ENCODE data around the gene DBNL. TPM values are rescaled to one million over a fixed set of nuclear protein-coding genes. Genes with fewer than 3 reads are reported as not detected.

The DBNL gene
- total and polyA plus RNA-seq, 8 donors: 22.1 to 53.7 (median 34.7) TPM

GRCh38 chr7:44107961-44108767 is 63.7 kb downstream of the DBNL start:
- WGBS, 2 donors: 81 to 86% methylated on average over 19 to 21 of the region's 21 CpGs
- DNase-seq (peak in 1 of 6 donors; percentile 54), ATAC-seq (no peak), FAIRE-seq (no peak)
- H3K4me3 ChIP-seq: no peak overlapping the region
- H3K36me3 ChIP-seq: no peaks in the 10 kb centered on the region
- no peaks in the 10 kb centered on the region for H3K4me1 ChIP-seq
- TF ChIP-seq, protein P1, sequence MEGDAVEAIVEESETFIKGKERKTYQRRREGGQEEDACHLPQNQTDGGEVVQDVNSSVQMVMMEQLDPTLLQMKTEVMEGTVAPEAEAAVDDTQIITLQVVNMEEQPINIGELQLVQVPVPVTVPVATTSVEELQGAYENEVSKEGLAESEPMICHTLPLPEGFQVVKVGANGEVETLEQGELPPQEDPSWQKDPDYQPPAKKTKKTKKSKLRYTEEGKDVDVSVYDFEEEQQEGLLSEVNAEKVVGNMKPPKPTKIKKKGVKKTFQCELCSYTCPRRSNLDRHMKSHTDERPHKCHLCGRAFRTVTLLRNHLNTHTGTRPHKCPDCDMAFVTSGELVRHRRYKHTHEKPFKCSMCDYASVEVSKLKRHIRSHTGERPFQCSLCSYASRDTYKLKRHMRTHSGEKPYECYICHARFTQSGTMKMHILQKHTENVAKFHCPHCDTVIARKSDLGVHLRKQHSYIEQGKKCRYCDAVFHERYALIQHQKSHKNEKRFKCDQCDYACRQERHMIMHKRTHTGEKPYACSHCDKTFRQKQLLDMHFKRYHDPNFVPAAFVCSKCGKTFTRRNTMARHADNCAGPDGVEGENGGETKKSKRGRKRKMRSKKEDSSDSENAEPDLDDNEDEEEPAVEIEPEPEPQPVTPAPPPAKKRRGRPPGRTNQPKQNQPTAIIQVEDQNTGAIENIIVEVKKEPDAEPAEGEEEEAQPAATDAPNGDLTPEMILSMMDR (IDR thresholded peaks at IDR 0.05): no peak
- H3K27ac ChIP-seq: no peak overlapping the region
- H3K9me3 ChIP-seq: no peaks in the 10 kb centered on the region
- H3K27me3 ChIP-seq: no peaks in the 10 kb centered on the region
- intact Hi-C loops (cut with DNase I): no loop called here

DNA sequence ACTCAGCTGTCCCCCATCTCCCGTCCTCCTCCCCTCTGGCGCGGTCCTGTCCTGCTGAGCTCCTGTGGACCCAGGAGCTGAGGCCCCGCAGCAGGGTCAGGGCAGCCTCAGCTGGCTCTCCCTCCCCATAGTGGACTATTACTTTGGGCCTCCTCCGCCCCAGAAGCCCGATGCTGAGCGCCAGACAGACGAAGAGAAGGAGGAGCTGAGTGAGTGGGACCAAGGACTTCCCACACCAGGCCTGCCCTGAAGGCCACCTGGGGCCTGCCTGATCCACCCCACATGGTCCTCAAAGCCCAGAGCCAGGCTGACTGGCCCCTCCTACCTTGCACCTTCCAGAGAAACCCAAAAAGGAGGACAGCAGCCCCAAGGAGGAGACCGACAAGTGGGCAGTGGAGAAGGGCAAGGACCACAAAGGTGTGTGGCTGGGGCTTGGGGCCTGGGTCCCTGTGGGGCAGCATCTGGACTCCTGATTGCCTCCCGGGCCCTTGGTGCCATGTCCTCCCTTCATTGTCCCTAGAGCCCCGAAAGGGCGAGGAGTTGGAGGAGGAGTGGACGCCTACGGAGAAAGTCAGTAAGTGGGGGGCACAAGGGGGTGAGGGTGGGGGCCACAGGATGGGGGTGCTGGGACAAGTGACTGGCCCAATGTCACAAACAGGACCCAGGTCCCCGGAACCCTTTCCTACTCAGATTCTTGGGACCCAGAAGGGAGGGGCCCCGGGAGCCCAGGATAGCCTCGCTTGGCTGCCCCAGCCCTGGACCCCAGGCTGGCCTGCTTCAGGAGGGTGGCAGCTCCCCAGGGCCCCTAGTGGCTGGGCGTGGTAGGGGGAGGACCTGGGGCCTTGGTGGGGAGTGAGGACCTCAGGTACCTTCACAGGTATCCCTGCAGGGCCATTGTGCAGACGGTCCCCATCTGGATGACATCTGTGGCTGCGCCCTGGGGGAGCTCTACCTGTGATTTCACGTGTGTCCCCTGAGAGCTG is 64.6 kb downstream of the DBNL start:
- Histone ChIP-seq H3K36me3 (no peaks in the 10 kb centered on the region), H3K4me1 (no peaks in the 10 kb centered on the region)

GRCh38 chr7:44109991-44110390 is 65.5 kb downstream of the DBNL start:
- DNase-seq: no peak
- Histone ChIP-seq H3K9me3 (no peaks in the 10 kb centered on the region), H3K36me3 (no peaks in the 10 kb centered on the region), H3K4me1 (no peaks in the 10 kb centered on the region), H3K4me3 (no peak overlapping the region), H3K27me3 (no peaks in the 10 kb centered on the region), H3K27ac (no peak overlapping the region)
- no peak for ATAC-seq
- TF ChIP-seq, protein P1 (IDR thresholded peaks at IDR 0.05): no peak
- intact Hi-C loops (cut with DNase I): no loop called here
- WGBS, 2 donors: 85 to 94% methylated on average over 17 to 18 of the region's 18 CpGs
- FAIRE-seq: no peak

More for the DNA sequence above, 64.6 kb downstream of the DBNL start:
- no peak overlapping the region for H3K27ac ChIP-seq
- 77 to 87% methylated on average over 20 to 21 of the region's 21 CpGs for WGBS, 2 donors
- H3K27me3 ChIP-seq: no peaks in the 10 kb centered on the region
- peak in 1 of 6 donors; percentile 25 for DNase-seq
- no peak overlapping the region for H3K4me3 ChIP-seq
- intact Hi-C loops (cut with DNase I): no loop called here
- TF ChIP-seq, protein P1 (IDR thresholded peaks at IDR 0.05): no peak
- no peak for FAIRE-seq
- H3K9me3 ChIP-seq: no peaks in the 10 kb centered on the region
- no peak for ATAC-seq

- Histone ChIP-seq H3K27ac (no peak overlapping the region), H3K4me3 (no peak overlapping the region), H3K9me3 (no peaks in the 10 kb centered on the region), H3K27me3 (no peaks in the 10 kb centered on the region), H3K36me3 (no peaks in the 10 kb centered on the region), H3K4me1 (no peaks in the 10 kb centered on the region)
- FAIRE-seq (no peak), DNase-seq (peak in 2 of 6 donors; percentile 35 to 53), ATAC-seq (no peak)
- 73 to 84% methylated on average over 25 to 27 of the region's 27 CpGs for WGBS, 2 donors
- TF ChIP-seq, protein P1 (IDR thresholded peaks at IDR 0.05): no peak
- intact Hi-C loops (cut with DNase I): no loop called here
These were observed 66.5 kb downstream of the DBNL start for GRCh38 chr7:44110719-44111635.

Small RNA genes within 50 kb of the gene (microRNA-seq; reads per million reads assigned to microRNA genes)
- gene MIR6837 (0 reads per million in 2 donors), gene MIR6838 (1.2 to 1.5 reads per million in 2 donors)

Other genes starting within 250 kb of the DBNL start
- 10 to 100 TPM; 42.2 to 75.4 (median 57.8) TPM for gene MRPS24, start 175.2 kb upstream of the DBNL start, total RNA-seq
- 10 to 100 TPM; 50.2 to 77.0 TPM for gene MRPS24, start 175.2 kb upstream of the DBNL start, polyA plus RNA-seq
- 10 to 100 TPM; 12.1 to 24.1 (median 16.8) TPM for gene URGCP, start 138.1 kb upstream of the DBNL start, total RNA-seq
- gene URGCP, start 138.1 kb upstream of the DBNL start, polyA plus RNA-seq: 10 to 100 TPM; 24.1 to 27.5 TPM
- 10 to 100 TPM; 12.0 to 19.5 (median 15.8) TPM for gene UBE2D4, start 118.3 kb upstream of the DBNL start, total RNA-seq
- gene UBE2D4, start 118.3 kb upstream of the DBNL start, polyA plus RNA-seq: 10 to 100 TPM; 13.3 to 17.0 TPM
- gene SPDYE1, start 46.8 kb upstream of the DBNL start, total RNA-seq: under 1 TPM in 1 of 6 donors, not detected in 5; 0.09 TPM
- not detected for gene SPDYE1, start 46.8 kb upstream of the DBNL start, polyA plus RNA-seq
- under 1 TPM in 5 of 6 donors, not detected in 1; 0.49 to 0.73 (median 0.59) TPM for gene PGAM2, start 20.9 kb downstream of the DBNL start, total RNA-seq
- gene PGAM2, start 20.9 kb downstream of the DBNL start, polyA plus RNA-seq: 1 to 10 TPM; 3.3 to 6.7 TPM
- 10 to 100 TPM in 5 of 6 donors, 1 to 10 TPM in 1; 9.0 to 16.4 (median 11.5) TPM for gene POLM, start 37.8 kb downstream of the DBNL start, total RNA-seq
- gene POLM, start 37.8 kb downstream of the DBNL start, polyA plus RNA-seq: 10 to 100 TPM; 21.0 to 28.6 TPM
- 10 to 100 TPM in 3 of 6 donors, 1 to 10 TPM in 3; 5.1 to 49.3 (median 11.5) TPM for gene AEBP1, start 59.6 kb downstream of the DBNL start, total RNA-seq
- 10 to 100 TPM; 19.9 to 21.4 TPM for gene AEBP1, start 59.6 kb downstream of the DBNL start, polyA plus RNA-seq
- gene POLD2, start 78.8 kb downstream of the DBNL start, total RNA-seq: 10 to 100 TPM; 40.6 to 57.3 (median 47.7) TPM
- gene POLD2, start 78.8 kb downstream of the DBNL start, polyA plus RNA-seq: 10 to 100 TPM; 68.3 to 86.4 TPM
- under 1 TPM in 1 of 6 donors, not detected in 5; 0.94 TPM for gene MYL7, start 96.6 kb downstream of the DBNL start, total RNA-seq
- gene MYL7, start 96.6 kb downstream of the DBNL start, polyA plus RNA-seq: 1 to 10 TPM; 1.9 to 2.3 TPM
- gene GCK, start 144.7 kb downstream of the DBNL start, total RNA-seq: 1 to 10 TPM in 2 of 6 donors, under 1 TPM in 4; 0.57 to 2.0 (median 0.88) TPM
- 10 to 100 TPM in 1 of 2 donors, 1 to 10 TPM in 1; 6.9 to 18.2 TPM for gene GCK, start 144.7 kb downstream of the DBNL start, polyA plus RNA-seq
- gene YKT6, start 156.3 kb downstream of the DBNL start, total RNA-seq: 10 to 100 TPM; 33.4 to 48.7 (median 38.8) TPM
- 10 to 100 TPM; 27.7 to 31.3 TPM for gene YKT6, start 156.3 kb downstream of the DBNL start, polyA plus RNA-seq

Measured in pancreas (tissue), 10 donors.